Amniotic stem cell (primary cell): ENCODE measurements around the gene NISCH.

Experiments
- DNase-seq: peaks from one replicate; lab custom pipeline; 2025; lab: John Stamatoyannopoulos, UW

Gene NISCH

DNA sequence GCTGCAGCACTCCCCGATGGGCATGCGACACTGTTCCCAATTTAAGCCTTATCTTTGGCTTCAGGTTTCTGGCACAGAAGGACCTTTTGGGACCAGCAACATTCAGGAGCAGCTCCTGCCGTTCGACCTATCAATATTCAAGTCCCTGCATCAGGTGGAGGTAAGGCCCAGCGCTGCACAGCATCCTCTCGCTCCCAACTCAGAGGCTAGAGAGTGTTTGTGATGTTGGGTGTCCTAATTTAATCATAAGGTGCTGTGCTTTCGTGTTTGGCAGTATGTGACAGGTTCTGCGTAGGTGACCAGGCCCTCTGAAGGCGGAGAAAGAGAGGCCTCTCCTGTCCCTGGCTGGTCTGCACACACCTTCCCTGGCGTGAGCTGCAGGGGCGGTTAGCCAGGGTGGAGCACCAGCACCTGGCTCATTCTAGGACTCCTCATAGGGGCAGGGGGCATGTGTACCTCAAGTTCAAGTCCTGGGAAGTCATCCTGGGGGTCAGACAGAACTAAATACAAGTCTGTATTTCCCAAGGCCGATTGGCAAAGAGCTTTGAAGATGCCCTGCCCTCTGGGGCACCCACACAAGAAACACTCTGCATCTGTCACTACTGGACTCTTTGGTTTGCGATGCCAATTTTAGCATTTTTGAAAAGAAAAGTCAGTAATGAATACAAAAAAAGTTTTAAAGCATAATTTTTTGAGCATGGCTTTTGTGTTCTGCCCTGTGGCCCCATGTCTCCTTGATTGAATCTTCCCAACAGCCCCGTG is 17.0 kb downstream of the NISCH start:
- no peak for DNase-seq

DNA sequence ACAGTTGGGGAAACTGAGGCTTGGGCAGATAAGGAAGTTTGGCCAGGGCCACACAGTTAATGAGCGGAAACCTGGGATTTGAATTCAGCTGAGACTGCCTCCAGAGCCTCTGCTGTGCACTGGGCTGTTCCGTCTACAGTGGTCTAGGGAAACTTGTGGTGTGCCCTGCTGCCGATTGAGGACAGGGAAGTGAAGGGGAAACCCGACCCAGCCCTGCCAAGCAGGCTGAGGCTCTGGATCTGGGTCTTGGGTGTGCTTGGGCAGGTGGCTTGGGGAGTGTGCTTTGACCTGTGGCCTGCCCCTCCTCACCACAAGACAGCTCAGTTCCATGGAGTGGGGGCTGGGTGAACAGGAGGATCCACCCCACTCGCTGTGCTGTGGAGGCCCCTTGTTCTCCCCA is 17.6 kb downstream of the NISCH start:
- no peak for DNase-seq

DNA sequence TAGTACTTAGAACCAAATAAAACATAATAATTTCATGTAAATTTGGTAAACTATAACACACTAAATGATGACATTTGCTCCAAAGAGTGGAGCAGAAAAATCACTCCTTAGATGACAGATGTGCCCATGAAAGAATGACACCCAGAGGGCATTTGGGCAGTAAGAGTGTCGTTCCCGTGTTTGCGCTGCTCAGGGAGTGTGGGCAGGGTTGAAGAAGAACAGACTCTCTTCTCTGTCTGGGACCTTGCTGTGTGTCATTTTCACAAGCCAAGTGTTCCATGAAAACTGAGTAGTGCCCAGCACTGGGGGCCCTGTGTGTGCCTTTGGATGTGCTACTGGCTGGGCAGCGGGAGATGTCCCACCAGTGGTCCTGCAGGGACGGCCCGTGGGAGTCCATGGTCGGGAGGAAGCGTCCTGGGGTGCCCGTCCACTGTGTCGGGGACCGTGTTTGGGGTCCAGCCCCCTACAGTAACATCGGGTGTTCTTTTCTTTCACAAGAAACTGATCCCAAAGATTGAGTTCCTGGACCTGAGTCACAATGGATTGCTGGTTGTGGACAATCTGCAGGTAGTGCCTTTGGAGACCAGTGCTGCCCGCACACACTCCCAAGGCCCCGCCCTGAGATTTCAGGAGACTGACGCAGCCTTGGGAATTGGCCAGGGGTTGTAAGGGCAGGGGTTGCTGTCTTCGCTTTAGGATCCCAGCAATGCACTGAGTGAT is 21.8 kb downstream of the NISCH start:
- DNase-seq: no peak

DNA sequence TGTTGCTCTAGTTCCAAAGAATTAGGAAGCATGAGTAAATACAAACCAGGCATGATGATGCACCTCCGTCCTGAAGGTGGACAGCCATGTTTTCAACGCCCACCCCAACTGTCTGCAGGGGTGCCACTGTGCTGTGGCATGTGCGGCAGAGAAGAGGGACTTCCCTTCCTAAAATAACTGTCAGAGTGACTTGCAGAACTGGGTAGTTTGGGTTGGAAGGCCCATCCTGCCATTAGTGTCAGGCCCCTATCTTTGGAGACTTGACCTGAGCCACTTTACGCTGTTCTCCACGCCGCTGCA is 22.3 kb downstream of the NISCH start:
- DNase-seq: no peak

DNA sequence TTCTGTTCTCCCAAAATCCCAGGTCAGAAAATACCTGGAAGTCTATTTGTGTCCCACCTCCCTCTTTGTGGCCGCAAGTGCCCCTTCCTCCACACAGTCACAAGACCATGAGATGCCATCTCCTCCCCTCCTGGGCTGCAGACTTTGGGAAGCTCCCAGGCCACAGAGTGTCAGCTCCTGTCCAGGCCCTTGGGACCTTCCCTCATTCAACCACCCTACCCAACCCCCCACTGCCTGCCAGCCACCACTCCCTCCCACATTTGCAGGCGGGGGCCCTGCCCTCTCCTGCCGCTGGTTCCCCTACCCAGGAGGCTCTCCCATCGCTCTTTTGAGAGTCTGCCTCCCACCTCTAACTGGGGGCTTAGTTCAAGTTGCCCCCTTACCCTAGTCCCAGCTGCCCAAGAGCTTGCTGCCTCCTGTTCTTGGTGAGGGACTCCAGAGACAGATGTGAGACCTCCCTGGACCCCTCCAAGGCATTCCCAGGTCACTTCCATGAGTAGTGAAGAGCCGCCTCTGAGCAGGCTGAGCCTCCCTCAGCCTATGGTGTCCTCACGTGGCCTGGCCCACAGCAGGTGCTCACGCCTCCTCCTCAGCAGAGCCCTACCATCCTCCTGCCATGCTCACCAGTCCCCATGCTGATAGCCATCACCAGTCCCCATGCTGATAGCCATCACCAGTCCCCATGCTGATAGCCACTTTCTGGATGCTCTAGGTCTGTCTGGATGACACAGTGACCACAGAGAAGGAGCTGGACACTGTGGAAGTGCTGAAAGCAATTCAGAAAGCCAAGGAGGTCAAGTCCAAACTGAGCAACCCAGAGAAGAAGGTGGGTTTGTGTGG is 23.9 kb downstream of the NISCH start:
- no peak for DNase-seq

DNA sequence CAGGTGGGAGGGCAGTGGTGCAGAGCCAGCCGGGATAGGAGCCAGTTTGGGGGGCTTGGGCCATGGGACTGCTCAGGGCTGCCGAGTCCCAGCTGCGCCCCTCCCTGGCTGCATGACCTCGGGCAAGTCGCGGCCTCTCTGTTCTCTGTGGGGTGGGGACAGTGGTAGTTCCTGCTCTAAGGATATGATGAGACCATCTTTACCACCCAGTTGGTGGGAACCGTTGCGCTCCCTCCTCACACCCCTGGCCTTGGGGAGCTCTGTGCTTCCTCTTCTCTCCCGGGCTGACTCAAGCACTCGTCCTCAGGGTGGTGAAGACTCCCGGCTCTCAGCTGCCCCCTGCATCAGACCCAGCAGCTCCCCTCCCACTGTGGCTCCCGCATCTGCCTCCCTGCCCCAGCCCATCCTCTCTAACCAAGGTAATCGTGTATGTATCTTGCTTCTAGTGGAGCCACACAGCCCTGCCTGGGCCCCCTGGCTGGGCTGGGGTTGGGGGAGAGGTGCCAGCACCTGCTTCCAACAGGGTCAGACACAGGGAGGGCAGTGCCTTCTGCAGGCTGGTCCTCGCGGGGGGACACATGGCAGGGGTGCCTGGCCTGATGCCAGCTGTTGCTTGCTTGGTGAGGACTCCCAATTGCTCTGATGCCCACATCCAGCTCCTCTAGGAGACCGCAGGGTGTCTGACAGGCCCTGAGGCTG is 24.6 kb downstream of the NISCH start:
- no peak for DNase-seq

DNA sequence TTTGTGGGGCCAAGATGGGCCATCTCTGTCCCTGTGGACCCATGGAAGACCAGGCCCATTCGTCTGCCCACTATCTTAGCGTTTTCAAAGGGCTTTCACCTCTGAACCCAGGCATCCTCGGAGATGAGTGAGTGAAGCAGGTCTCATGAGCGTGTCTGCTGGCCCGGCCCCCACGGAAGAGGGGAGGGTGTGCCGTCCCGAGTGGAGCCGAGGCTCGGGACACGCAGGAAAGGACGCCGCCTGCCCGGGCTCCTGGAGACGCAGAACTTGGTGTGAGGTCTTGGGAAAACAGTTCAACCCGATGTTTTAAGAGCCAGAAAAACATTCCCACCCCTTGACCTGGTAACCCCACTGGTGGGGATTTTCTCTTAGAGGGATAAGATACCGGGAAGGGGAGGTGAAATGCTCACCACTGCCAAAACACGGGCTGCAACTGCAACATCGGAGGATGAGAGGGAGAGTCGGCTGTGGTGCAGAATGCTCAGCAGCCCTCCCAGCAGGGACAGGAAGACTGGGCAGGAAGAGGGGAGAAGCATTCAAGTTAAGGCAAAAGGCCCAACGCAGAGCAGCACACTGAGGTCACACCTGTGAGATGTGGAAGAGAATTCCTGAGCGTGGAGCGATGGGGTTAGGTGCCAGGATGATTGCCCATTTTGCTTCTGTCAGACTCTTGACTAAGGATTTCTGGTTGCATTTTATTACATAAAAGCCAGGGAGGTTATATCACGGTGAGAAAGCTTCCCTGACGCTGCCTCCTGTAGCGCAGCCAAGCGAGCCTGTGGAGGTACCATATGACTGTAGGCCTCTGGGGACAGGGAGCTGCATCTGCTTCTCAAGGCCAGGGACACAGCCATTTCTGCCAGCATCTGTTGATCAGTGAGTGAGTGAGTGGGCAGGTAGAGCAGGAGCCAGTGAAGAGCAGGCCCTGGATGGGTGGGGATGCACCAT is 25.6 kb downstream of the NISCH start:
- DNase-seq: no peak

DNA sequence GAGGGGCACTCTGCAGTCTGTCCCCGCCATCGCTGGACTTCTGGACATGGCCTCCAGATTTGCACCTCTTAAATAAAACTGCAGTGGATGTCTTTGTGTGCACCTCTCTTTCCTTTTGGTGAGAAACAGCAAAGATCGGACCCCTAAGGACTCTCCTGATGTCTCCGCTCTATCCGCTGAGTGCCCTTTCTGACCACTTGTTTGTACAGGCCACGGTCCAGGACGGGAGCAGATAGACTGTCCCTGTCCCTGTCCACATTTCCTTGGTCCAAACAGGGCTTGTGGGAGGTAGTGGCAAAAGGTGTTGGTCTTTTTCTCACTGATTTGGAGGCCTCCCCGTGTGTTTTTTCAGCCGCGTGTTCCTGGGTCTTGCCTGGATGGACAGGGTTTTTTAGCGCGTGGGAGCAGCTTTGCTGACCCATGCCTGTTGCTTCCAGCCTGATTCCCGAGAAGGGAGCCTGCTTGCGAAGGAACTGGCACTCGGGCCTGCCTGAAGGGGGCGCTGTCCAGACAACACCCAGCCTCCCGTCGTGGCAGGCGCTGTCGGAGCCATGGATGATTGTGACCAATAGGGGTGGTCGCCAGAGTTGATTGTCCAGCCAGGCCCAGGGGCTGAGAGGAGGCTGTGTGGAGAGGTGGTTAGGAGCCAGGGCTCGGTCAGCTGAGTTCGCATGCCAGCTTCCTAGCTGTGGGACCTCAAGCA is 26.6 kb downstream of the NISCH start:
- no peak for DNase-seq

DNA sequence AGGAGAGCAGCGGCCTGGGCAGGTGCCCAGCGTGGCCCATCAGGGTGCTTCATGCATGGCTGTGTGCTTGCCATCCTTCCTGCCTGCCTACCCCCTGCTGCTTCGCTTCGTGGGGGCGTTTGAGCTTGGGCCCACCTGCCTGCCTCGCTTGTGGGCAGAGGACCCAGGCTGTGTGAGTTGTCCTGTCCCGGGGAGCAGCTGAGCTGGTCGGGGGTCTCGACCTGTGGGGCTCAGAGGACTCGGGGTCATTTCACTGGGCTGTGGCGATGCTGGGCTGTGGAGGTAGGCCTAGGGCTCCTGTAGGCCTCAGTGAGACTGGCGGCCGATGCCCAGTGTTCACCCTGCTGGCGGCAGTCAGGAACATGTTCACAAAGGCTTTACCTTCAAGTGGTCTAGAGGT is 27.7 kb downstream of the NISCH start:
- no peak for DNase-seq

DNA sequence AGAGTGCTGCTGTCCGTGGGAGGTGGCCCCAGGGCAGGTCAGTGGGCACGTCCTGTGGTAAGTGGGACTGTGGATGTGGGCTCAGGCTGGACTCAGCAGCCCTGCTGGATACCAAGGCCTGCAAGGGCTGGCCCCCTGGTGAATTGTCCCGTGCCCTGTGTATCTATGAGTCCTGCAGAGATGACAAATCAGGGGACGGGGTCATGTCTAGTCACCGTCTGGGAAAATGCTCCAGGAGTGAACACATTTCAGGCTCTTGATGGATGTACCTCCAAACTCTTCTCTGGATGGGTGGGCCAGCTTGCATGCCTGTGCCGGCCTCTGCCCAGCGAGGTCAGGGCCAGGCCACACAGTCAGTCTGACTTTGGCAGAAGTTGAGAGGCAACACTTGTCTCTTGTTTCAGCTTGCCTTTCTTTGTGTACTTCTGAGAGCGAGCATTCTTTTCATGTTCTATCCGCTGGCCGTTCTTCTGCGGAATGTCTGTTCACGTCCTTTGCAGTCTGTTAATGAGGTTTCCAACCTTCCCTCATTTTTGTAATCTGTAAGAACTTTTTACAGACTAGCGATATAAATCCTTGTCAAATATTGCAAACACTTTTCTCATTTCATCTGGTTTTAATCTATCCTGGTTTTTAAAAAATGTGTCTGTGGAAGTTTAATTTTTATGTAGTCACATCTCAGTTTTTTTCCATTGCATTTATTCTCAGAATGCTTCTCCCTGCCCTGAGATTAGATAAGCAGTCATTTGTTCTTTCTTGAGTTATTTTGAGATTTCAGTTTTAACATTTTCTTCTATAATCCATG is 28.4 kb downstream of the NISCH start:
- DNase-seq: no peak

DNA sequence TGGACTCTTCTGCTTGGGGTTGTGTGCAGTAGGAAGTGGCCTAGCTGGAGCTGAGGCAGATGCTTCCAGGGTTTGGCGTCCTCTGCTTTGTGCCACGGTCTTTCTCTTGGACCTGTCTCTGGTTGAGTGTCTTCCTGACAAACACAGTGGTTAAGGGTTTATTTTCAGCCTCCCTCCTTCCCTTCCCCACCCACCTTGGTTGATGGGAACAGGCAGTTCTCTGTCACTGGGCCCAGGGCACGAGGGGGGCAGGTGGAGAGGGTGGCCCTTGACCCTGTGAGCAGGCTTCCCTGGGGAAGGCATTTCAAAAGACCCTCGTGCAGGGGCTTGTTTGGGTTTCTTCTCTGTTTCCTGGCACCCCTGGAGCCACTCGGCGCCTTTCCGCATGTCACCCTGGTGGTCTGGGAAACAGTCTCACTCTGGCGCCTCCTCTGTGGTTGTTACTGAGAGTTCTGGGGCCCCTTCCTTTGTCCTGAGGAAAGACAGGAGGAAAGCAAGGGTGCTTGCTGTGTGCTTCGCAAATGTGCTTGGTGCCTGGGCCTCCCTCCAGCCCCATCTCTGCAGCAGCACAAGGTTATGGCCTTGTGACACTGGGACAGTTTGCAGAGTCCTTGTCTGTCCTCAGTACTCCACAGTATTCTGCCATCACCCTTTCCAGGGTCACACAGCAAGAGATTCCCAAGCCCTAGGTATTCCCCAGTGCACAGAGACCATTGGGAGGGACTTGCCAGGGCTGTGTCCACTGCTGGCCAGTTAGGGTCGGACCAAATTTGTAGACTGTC is 29.5 kb downstream of the NISCH start:
- no peak for DNase-seq

DNA sequence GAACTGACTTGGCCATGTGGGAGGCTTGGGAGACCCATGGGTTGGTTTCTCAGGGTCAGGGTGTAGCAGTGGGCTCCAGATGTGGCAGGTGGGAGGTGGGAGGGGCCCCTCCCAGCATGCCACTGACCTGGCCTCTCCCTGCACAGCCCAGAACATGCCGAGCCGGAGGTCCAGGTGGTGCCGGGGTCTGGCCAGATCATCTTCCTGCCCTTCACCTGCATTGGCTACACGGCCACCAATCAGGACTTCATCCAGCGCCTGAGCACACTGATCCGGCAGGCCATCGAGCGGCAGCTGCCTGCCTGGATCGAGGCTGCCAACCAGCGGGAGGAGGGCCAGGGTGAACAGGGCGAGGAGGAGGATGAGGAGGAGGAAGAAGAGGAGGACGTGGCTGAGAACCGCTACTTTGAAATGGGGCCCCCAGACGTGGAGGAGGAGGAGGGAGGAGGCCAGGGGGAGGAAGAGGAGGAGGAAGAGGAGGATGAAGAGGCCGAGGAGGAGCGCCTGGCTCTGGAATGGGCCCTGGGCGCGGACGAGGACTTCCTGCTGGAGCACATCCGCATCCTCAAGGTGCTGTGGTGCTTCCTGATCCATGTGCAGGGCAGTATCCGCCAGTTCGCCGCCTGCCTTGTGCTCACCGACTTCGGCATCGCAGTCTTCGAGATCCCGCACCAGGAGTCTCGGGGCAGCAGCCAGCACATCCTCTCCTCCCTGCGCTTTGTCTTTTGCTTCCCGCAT is 31.8 kb downstream of the NISCH start:
- DNase-seq: no peak

DNA sequence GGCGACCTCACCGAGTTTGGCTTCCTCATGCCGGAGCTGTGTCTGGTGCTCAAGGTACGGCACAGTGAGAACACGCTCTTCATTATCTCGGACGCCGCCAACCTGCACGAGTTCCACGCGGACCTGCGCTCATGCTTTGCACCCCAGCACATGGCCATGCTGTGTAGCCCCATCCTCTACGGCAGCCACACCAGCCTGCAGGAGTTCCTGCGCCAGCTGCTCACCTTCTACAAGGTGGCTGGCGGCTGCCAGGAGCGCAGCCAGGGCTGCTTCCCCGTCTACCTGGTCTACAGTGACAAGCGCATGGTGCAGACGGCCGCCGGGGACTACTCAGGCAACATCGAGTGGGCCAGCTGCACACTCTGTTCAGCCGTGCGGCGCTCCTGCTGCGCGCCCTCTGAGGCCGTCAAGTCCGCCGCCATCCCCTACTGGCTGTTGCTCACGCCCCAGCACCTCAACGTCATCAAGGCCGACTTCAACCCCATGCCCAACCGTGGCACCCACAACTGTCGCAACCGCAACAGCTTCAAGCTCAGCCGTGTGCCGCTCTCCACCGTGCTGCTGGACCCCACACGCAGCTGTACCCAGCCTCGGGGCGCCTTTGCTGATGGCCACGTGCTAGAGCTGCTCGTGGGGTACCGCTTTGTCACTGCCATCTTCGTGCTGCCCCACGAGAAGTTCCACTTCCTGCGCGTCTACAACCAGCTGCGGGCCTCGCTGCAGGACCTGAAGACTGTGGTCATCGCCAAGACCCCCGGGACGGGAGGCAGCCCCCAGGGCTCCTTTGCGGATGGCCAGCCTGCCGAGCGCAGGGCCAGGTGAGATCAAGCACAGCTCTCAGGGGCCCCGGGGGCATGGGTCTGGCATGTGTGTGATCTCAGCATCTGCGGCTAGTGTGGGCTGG is 32.6 kb downstream of the NISCH start:
- DNase-seq: no peak

DNA sequence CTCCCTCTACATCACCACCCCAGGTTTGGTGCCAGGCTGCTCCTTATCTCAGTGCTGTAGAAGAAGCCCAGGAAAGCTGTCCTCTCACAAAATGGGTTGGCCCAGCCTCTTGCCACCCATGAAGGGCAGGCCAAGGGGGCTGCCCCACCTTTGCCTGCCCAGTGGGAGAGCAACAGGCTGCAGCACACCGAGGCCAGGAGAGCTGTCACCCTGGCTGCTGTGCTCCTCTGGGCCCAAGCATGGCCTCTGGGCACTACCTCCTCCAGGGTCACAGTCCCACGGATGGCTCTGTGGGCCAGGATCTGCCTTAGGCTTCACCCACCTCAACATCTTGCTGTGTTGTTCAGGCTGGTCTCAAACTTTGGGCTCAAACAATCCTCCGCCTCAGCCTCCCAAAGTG is 33.3 kb downstream of the NISCH start:
- DNase-seq: no peak

DNA sequence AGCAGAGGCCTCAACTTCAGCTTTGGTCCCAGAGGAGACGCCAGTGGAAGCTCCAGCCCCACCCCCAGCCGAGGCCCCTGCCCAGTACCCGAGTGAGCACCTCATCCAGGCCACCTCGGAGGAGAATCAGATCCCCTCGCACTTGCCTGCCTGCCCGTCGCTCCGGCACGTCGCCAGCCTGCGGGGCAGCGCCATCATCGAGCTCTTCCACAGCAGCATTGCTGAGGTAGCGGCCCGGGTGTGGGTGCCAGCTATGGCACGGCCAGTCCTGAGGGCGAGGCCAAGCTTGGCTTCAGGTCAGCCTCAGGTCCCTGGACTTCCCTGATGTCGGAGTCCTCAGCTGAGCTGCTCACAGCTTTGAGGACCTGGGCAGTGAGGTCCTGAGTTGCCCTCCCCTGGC is 34.0 kb downstream of the NISCH start:
- no peak for DNase-seq

DNA sequence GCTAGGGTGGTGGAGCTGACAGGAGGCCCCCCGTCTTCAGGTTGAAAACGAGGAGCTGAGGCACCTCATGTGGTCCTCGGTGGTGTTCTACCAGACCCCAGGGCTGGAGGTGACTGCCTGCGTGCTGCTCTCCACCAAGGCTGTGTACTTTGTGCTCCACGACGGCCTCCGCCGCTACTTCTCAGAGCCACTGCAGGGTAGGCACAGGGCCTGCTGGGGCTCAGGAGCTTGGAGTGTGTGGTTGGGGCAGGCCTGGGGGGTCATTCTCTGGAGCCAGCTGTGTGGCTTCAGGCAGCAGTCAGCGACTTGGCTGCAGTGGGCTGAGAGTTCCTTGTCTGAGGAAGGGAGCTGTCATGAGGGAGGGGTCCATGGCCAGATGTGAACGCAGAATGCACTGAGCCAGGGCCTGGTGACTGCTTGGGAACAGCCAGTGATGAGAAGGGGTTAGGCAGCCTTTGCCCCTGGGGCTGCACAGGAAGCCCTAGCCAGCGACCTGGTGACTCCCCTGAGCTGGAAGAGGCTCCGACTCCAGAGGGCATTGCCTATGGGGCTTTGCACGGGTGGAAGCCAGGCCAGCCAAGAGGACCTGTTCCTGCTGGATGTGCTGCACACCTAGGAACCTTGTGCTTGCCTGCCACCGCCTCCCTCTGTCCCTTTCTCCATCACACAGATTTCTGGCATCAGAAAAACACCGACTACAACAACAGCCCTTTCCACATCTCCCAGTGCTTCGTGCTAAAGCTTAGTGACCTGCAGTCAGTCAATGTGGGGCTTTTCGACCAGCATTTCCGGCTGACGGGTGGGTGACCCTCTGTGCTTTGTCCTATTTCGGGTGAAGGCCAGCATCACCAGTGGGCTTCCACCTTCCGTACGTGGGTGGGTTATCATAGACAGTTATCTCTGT is 34.9 kb downstream of the NISCH start:
- DNase-seq: no peak
